WTC11 (cell line): ENCODE data around the gene FGF8. TPM values are rescaled to one million over a fixed set of nuclear protein-coding genes. Genes with fewer than 3 reads are reported as not detected.

Source experiments
- ARID4B ChIP-seq: sonication (generic); formaldehyde crosslinking; IDR thresholded peaks from 2 replicates; pipeline ENCODE4 v1.8.0; 2023; ENCODE audit warnings: missing genetic modification reagents, mild to moderate bottlenecking, borderline replicate concordance
- CREB1 ChIP-seq: sonication (generic); formaldehyde crosslinking; IDR thresholded peaks from 2 replicates; pipeline ENCODE4 v1.8.0; 2023; ENCODE audit warnings: mild to moderate bottlenecking, missing genetic modification reagents
- E2F1 ChIP-seq: sonication (generic); formaldehyde crosslinking; IDR thresholded peaks from 2 replicates; pipeline ENCODE4 v1.8.0; 2022; ENCODE audit warnings: mild to moderate bottlenecking, missing genetic modification reagents
- E2F4 ChIP-seq: sonication (generic); formaldehyde crosslinking; IDR thresholded peaks from 2 replicates; pipeline ENCODE4 v1.8.1; 2022; ENCODE audit warnings: low read depth, mild to moderate bottlenecking, moderate library complexity, missing genetic modification reagents, borderline replicate concordance
- ERG ChIP-seq: fragments of 250-450 bp; sonication (Bioruptor Pico); IDR thresholded peaks from 2 replicates; pipeline ENCODE4 v1.8.0; 2021; ENCODE audit warnings: mild to moderate bottlenecking
- ETV6 ChIP-seq: sonication (generic); formaldehyde crosslinking; IDR thresholded peaks from 2 replicates; pipeline ENCODE4 v1.8.1; 2022; ENCODE audit warnings: mild to moderate bottlenecking, missing genetic modification reagents
- FOXK1 ChIP-seq: sonication (generic); formaldehyde crosslinking; IDR thresholded peaks from 2 replicates; pipeline ENCODE4 v1.8.0; 2022; ENCODE audit warnings: mild to moderate bottlenecking, moderate library complexity, missing genetic modification reagents
- GABPB1 ChIP-seq: sonication (generic); formaldehyde crosslinking; IDR thresholded peaks from 2 replicates; pipeline ENCODE4 v1.8.1; 2023; ENCODE audit warnings: mild to moderate bottlenecking, missing genetic modification reagents
- HMGA2 ChIP-seq: fragments of 250-450 bp; sonication (Bioruptor Pico); IDR thresholded peaks from 2 replicates; pipeline ENCODE4 v1.4.0; 2021; ENCODE audit warnings: mild to moderate bottlenecking, moderate library complexity
- JUN ChIP-seq: sonication (generic); formaldehyde crosslinking; IDR thresholded peaks from 2 replicates; pipeline ENCODE4 v1.8.0; 2023; ENCODE audit warnings: mild to moderate bottlenecking, missing genetic modification reagents
- KAT7 ChIP-seq: sonication (generic); formaldehyde crosslinking; IDR thresholded peaks from 2 replicates; pipeline ENCODE4 v1.8.1; 2023; ENCODE audit warnings: missing genetic modification reagents, mild to moderate bottlenecking, borderline replicate concordance
- NR1H2 ChIP-seq: sonication (generic); formaldehyde crosslinking; IDR thresholded peaks from 2 replicates; pipeline ENCODE4 v1.9.0; 2021; ENCODE audit warnings: mild to moderate bottlenecking, moderate library complexity, missing genetic modification reagents
- NR3C1 ChIP-seq: sonication (generic); formaldehyde crosslinking; conservative IDR thresholded peaks from 2 replicates; pipeline ENCODE4 v1.8.1; 2023; ENCODE audit warnings: low read depth, mild to moderate bottlenecking, missing genetic modification reagents
- PREB ChIP-seq: sonication (generic); formaldehyde crosslinking; IDR thresholded peaks from 2 replicates; pipeline ENCODE4 v1.8.1; 2022; ENCODE audit warnings: mild to moderate bottlenecking, missing genetic modification reagents, moderate library complexity, borderline replicate concordance
- PRRX2 ChIP-seq: fragments of 250-450 bp; sonication (Bioruptor Pico); IDR thresholded peaks from 2 replicates; pipeline ENCODE4 v1.8.0; 2021; ENCODE audit warnings: mild to moderate bottlenecking
- SOX15 ChIP-seq: fragments of 250-450 bp; sonication (Bioruptor Pico); IDR thresholded peaks from 2 replicates; pipeline ENCODE4 v1.9.0; 2021; ENCODE audit warnings: mild to moderate bottlenecking
- SP1 ChIP-seq: sonication (generic); formaldehyde crosslinking; conservative IDR thresholded peaks from 2 replicates; pipeline ENCODE4 v1.8.1; 2022; ENCODE audit warnings: missing genetic modification reagents
- ZBTB43 ChIP-seq: sonication (generic); formaldehyde crosslinking; IDR thresholded peaks from 2 replicates; pipeline ENCODE4 v1.8.1; 2023; ENCODE audit warnings: mild to moderate bottlenecking, missing genetic modification reagents
- ZNF121 ChIP-seq: sonication (generic); formaldehyde crosslinking; IDR thresholded peaks from 2 replicates; pipeline ENCODE4 v1.8.0; 2023; ENCODE audit warnings: missing genetic modification reagents
- ZNF138 ChIP-seq: sonication (generic); formaldehyde crosslinking; conservative IDR thresholded peaks from 2 replicates; pipeline ENCODE4 v1.8.1; 2022; ENCODE audit warnings: mild to moderate bottlenecking, moderate library complexity, missing genetic modification reagents
- ZNF263 ChIP-seq: sonication (generic); formaldehyde crosslinking; IDR thresholded peaks from 2 replicates; pipeline ENCODE4 v1.8.1; 2022; ENCODE audit warnings: low read depth, mild to moderate bottlenecking, moderate library complexity, missing genetic modification reagents
- ZNF416 ChIP-seq: fragments of 250-450 bp; sonication (Bioruptor Pico); IDR thresholded peaks from 2 replicates; pipeline ENCODE4 v1.9.0; 2021; ENCODE audit warnings: mild to moderate bottlenecking, inconsistent platforms
- ZNF512 ChIP-seq: sonication (generic); formaldehyde crosslinking; IDR thresholded peaks from 2 replicates; pipeline ENCODE4 v1.8.1; 2022; ENCODE audit warnings: missing genetic modification reagents, borderline replicate concordance
- ZNF671 ChIP-seq: fragments of 250-450 bp; sonication (Bioruptor Pico); IDR thresholded peaks from 2 replicates; pipeline ENCODE4 v1.8.0; 2021; ENCODE audit warnings: mild to moderate bottlenecking
- ZSCAN18 ChIP-seq: fragments of 250-450 bp; sonication (Bioruptor Pico); IDR thresholded peaks from 2 replicates; pipeline ENCODE4 v2.1.2; 2022; ENCODE audit warnings: mild to moderate bottlenecking, moderate library complexity
- total RNA-seq: library from RNA; stranded (reverse); gene quantifications from 3 replicates; pipeline ENCODE4 v1.2.3, GENCODE V29; 2021

Gene FGF8
- total RNA-seq, 1 experiment from 2014 or later = 28.9 TPM

GRCh38 chr10:101782811-101783735, 7.2 kb upstream of the FGF8 start, which contains the start of gene NPM3 (continued):
- TF ChIP-seq PREB (CRISPR knock-in tag) (no peak), SOX15 (CRISPR knock-in tag) (no peak), NR1H2 (CRISPR knock-in tag) (no peak), GABPB1 (CRISPR knock-in tag) (no peak), JUN (no peak), CREB1 (CRISPR knock-in tag) (peak; percentile 83; the same call in 1 of the 2 replicates), PRRX2 (0 out of 2 replicates have a peak, but pooled peaks have one; percentile 65), NR3C1 (CRISPR knock-in tag) (no peak), E2F1 (no peak), ZNF138 (0 out of 2 replicates have a peak, but pooled peaks have one; percentile 9), ZNF416 (CRISPR knock-in tag) (no peak), HMGA2 (CRISPR knock-in tag) (no peak), KAT7 (CRISPR knock-in tag) (no peak), FOXK1 (peak; percentile 72), SP1 (CRISPR knock-in tag) (peak; percentile 99), ZNF263 (CRISPR knock-in tag) (no peak), ZSCAN18 (no peak), ERG (no peak), ZBTB43 (CRISPR knock-in tag) (no peak), ZNF671 (CRISPR knock-in tag) (no peak), E2F4 (CRISPR knock-in tag) (no peak), ARID4B (no peak), ZNF121 (no peak), ETV6 (CRISPR knock-in tag) (no peak), ZNF512 (CRISPR knock-in tag) (no peak)
